NCI-H526 treated with DMSO at 0.1 percent for 48 hours (cell line): ENCODE results near the gene AASDHPPT.
A peak's percentile ranks its signal among the peaks of the same experiment; 100 is the strongest.
"Not testable (repeated sequence)": the region's sequence is repeated elsewhere in the genome, so short reads cannot be mapped to it uniquely, and the experiment has no call there.

Experiments used
- DNase-seq: peaks from one replicate; lab custom pipeline; 2025; lab: John Stamatoyannopoulos, UW

The AASDHPPT gene, protein sequence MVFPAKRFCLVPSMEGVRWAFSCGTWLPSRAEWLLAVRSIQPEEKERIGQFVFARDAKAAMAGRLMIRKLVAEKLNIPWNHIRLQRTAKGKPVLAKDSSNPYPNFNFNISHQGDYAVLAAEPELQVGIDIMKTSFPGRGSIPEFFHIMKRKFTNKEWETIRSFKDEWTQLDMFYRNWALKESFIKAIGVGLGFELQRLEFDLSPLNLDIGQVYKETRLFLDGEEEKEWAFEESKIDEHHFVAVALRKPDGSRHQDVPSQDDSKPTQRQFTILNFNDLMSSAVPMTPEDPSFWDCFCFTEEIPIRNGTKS

DNA sequence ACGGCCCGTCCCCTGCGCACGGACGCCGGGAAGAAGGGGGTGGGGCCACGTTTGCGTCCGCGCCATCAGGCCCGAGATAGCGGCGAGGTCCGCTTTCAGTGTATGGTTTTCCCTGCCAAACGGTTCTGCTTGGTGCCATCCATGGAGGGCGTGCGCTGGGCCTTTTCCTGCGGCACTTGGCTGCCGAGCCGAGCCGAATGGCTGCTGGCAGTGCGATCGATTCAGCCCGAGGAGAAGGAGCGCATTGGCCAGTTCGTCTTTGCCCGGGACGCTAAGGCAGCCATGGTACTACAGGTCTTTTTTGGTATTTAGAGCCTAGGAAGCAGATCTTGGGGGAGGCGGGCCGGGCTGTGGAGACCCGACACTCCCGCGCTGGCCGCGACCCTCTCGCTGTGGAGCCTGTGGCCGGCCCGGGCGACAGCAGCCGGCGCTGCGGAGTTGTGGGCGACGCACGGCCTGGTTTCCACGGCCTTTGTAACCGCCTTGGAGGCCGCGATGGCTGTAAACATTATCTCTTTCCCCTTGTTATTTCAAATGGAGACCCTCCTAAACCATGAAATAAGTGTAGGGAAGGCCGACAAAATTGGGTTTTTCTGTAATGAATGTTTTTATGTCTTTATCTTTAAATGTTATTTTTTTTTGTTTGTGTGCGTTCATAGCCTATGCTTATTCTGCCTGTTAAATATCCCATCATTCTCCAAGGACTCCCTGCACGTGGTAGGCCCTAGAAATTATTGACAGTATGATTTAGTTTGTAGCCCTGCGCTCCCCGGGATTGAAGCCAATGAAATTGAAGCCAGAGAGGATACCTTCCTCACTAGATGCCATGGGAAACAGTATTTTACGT lies at the start of gene AASDHPPT:
AASDHPPT (plus strand) TSS at position 54 of the 847 bp plus-strand sequence; CDS start at position 103, 49 bp downstream.
- peak; percentile 80 for DNase-seq

DNA sequence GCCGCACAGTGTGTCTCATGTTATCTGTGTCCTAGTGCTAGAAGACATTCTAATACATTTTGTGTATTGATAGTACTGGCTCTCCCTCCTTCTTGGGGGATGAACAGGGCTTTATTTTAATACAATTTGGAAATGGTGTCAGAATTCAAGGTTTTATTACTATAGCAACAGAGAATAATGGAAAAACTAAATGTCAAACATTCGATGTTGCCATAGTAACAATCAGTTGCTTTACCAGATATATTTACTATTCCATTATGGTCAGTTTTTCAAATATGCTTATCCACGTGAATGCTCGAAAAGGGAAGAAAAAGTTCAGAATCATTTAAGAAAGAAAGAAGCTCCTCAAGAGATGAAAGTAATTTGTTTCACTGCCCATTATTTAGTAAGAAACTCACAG lies 46.9 kb upstream of the AASDHPPT start:
- DNase-seq: no peak

DNA sequence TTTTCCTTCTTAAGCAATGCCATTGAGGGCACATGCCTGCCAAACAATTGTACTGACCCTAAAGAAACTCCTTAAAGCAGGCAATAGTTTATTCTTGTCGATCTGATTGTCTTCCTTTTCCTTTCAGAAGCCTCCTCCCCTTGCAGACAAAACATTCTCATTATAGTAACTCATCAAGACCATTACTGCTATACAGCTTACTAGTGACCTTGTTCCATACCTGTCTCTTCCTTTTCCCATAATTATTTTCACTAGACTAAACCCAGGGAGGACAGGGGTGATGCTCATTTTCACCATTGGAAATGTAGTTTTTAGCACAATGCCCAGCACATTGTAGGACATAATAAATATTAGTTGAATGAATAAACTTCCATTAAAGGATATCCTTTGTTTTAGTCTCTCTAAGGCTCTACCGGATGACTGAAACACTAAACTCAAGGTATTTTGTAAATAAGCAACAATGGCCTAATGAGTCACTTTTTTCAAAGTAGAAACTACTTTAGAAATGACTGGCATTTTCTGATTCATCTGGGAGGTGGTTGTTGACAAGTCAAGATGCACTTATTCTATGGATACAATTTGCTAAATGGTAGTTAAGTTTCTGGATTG lies 46.2 kb upstream of the AASDHPPT start:
- DNase-seq: no peak

DNA sequence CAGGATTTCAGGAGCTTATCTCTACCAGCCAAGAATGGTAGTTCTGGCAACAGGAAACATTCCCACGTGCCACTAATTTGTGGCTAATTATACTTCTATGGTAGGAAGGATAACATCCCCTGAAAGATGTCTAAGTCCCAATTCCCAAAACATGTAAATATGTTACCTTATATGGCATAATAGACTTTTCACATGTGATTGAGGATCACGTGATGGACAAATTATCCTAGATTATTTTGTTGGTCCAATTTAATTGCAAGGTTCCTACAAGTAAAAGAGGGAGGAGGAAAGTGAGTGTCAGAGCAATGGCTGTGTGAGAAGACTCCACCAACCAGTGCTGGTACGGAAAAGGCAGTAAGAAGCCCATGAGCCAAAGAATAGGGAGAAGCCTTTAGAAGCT lies 45.5 kb upstream of the AASDHPPT start:
- DNase-seq: no peak

DNA sequence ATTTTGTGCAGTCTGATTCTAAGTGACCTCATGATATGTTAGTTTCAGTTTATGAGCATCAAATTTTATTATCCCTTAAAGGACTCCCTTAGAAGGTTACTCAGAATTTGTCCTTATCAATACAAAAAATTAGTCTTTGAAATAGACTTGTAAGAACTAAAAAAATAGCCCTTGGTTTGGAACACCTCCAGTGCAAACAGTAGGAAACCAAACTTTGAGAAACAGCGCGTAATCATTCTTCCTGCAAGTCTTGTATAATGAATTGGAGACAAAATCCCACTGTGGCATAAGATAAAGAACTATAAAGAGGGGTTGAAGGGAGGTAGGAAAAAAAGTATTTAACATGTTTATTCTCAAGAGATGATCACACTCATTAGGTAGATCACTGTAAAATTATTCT lies 44.6 kb upstream of the AASDHPPT start:
- no peak for DNase-seq

DNA sequence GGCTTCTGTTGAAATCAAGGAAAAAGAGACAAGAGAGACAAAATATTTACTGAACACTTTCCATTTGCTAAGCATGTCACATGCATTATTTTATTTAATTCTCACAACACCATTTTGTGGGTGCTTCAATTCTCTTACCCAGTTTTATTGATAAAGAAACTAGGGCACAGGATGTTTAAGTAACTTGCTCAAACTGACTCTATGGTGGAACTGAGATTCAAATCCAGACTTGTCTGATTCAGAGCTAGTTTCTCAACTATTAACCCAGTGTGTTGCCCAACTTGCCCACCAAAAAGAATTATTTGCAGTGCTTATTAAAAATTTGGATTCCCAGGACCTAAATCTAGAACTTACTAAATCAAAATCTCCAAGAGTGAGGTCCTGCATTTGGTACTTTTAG lies 33.9 kb upstream of the AASDHPPT start:
- no peak for DNase-seq

DNA sequence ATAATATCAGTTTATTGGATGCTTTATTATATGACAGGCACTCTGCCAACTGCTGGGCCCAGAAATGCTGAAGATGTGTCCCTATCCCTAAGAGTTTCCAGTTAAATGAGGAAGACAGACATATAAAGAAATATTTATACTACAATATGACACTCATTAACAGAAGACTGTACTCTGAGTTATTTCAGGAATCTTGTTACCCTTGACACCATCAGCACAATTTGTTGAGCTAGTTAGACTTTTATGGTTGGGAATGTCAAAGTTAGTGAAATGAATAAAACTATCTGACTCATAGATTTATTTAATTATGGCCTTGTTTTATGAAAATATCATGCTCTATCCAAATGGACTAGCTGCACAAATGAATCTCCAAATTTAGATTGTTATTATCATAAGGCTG lies 29.8 kb upstream of the AASDHPPT start:
- no peak for DNase-seq

DNA sequence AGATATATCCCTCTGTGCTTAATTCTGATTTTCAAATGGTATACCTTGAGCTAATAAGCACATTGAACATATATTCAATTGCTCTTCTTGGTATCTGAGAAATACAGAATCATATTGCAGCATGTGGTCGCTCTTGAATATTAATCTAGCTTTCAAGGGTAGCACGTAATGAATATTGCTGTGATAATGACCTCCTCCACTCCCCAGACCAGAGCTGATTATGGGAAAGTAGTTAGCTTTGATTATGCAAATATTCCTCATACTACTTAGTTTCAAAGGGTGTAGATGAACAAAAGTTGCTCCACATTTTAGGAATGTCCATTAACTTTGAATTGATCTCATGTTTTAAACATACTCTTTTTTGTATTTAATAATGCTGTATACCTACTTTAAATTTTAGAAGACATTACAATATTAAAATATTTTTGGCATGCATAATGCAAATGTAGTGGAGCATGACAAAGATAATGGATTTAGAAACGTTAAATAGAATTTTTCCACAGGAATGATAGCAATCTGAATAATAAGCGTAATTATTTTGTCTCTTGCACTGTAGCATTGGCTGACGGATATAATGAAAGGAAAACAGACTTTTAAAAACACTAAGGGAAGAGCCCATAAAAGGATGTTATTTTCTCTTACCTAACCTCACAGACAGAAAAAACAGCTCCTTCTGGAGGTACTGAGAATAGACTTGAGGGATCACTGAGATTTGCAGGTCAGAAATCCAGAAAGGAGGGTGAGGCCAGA lies 27.6 kb upstream of the AASDHPPT start:
- DNase-seq: no peak

DNA sequence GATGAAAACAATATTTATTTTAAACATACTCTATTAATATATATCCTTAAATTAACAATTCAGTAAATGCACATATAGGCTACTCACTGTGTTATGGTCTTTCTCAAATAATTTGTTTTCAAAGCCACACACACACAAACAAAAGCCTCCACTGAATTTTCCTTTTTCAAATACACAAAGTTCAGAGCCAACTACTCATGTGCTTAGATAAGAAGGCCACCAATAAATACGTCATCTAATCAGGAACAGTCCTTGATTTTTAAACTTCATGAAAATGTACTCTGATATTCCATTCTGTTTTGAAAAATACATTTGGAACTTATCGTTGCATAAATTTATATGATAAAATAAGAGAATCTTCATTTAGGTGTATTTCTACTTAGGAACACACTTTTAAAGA lies 26.4 kb upstream of the AASDHPPT start:
- no peak for DNase-seq

DNA sequence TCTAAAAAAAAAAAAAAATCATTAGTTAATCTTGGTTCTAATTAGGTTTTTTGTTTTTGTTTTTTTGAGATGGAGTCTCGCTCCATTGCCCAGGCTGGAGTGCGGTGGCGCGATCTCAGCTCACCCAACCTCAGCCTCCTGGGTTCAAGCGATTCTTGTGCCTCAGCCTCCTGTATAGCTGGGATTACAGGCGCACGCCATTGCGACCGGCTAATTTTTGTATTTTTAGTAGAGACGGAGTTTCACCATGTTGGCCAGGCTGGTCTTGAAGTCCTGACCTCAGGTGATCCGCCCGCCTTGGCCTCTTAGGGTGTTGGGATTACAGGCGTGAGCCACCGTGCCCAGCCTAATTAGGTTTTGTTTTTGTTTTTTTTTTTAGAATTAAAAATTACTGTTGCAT lies 19.1 kb upstream of the AASDHPPT start:
- DNase-seq: not testable (repeated sequence)

DNA sequence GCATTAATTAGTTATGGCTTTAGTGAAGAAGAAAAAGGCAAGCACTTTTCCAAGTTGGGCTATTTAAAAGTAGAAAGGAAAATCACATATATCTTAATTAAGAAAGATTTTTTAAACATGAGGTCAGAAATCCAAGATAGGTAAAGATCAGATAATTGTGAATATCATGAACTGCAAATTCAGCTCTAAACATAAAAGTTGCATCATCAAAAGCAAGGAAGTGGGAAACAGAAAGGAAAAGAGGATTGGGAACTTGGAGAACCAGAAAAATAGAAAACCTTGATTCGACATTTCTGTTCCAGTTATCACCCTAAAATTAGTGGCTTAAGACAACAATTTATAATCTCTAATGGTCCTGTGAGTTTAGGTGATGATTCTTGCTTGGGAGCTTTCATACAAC lies 17.8 kb upstream of the AASDHPPT start:
- no peak for DNase-seq

DNA sequence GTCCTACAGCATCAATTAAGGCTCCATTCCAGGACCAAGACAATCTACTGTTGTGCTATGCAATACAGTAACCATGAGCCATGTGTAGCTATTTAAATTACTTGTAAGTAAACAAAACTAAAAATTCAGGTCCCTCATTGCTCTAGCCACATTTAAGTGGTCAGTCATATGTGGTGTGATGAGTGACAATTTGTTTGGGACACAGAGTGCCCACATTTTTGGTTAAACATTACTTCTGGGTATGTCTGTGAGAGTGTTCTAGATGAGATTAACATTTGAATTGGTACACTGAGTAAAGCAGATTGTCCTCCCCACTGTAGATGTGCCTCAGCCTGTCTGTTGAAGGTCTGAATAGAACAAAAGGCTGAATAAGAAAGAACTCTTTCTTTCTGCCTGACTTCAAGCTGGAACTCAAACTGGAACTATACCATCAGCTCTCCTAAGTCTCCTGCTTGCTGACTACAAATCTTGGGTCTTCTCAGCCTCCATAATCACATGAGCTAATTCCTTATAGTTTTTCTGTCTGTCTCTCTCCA lies 16.1 kb upstream of the AASDHPPT start:
- no peak for DNase-seq

DNA sequence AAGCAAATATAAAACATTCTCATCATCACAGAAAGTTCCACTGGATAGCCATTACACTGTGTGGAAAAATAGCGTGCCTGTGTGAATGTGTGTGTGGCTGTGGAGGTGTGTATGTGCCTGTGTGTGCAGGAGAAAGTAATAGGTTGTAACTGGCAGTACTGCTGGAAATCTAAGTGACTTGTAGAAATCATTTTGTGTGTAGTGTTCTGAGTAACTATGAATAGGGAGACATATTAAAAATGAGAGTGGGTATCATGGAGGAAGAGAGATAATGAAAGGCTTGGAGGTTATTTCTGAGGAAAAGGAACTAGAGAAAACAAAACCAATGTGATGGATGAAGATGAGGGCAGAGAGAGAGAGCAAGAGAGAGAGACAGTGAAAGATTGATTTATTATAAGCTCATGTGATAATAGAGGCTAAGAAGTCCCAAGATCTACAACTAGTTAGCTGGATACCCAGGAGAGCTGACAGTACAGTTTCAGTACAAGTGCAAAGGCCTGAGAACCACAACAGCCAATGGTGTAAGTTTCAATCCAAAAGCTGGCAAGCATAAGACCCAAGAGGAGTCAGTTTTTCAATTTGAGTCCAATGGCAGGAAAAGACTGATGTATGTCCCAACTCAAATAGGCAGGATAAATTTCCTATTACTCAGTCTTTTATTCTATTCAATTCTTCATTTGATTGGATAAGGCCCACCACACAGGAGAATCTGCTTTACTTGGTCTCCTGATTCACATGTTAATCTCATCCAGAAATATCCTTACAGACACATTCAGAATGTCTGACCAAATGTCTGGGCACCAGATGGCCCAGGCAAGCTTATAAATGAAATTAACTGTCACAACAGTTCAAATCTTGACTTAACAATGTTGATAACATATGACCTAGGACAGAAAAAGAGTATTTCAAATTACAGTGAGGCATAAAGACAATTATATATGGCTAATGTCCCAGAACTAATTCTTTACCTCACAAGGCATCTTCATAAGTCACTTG lies 15.2 kb upstream of the AASDHPPT start:
- DNase-seq: no peak

DNA sequence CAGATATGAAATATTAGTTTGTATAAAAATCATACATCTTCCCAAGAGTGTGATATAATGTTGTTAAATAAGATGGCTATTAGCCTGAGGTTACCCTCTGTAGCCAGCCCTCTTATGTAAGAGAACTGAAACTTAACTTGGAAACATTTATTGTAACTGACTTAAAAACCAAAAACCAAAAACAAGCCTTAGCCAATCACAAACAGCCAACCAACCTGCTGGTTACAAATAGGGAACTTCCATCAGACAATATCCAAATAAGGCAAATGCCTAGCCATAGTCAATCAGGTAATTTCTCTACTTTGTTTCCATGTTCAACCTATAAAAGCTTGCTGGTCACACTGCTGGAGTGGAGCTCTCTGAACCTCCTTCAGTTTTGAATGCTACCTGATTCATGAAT lies 14.5 kb upstream of the AASDHPPT start:
- no peak for DNase-seq

DNA sequence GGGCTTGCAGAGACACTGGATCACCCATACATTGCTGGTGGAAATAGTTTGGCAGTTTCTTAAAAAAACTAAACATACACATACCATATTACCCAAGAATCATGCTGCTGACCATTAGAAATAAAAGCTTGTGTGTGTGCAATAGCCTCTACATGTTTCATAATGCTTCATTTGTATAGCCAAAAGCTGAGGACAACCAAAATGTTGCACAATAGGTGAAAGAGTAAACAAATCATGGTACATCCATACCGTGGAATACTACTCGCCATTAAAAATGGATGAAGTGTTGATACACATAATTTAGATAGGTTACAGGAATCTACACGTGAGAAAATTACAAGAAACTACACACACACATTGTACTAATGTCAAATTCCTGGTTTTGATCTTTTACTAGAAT lies 6.9 kb upstream of the AASDHPPT start:
- DNase-seq: no peak

DNA sequence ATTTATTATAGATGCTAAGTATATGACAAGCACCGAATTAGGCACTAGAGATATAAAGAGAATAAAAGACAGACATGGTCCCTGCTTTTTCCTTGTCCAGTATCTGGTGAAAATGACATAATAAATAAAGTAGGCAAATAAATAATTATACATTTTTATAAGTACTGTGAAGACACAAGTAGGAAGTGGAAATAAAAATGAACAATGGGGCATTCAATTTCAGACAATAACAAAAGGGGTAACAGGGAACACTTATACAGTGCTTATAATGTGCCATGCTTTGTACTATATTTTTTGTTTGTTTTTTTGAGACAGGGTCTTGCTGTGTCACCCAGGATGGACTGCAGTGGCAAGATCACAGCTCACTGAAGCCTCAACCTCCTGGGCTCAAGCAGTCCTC lies 4.7 kb upstream of the AASDHPPT start:
- DNase-seq: no peak

DNA sequence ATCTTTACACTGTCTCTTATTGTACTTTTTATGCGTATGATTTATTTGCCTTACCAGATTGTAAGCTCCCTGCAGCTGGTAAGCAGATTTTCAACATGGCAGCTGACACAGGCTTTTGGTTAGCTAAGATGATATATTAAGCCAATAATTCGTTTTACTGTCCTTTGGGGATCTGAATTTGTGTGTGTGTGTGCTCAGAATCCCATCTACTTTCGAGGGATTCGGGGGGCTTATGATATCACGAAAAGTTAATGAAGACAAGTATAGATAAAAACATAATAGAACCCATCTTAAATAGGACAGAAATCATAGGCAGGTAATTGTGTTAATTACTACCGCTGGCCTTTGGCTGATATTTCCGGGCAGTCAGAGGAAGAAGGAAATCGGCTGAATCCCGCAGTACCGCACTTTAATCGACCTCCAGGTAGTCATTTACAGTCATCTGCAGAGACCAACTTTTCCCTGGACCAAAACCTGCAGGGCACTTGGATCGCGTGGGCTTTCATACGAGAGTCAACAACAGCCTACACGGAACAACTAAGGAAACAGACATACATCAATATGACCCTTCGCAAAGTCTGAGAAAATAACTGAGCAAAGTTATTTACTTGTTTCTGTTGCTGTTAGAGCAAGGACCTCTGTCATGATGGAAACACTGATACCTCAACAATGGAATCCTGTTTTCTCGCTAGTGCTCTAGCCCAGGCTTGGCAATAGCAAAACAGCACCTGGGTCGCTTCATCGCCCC lies 1.1 kb upstream of the AASDHPPT start:
- peak; percentile 86 for DNase-seq

DNA sequence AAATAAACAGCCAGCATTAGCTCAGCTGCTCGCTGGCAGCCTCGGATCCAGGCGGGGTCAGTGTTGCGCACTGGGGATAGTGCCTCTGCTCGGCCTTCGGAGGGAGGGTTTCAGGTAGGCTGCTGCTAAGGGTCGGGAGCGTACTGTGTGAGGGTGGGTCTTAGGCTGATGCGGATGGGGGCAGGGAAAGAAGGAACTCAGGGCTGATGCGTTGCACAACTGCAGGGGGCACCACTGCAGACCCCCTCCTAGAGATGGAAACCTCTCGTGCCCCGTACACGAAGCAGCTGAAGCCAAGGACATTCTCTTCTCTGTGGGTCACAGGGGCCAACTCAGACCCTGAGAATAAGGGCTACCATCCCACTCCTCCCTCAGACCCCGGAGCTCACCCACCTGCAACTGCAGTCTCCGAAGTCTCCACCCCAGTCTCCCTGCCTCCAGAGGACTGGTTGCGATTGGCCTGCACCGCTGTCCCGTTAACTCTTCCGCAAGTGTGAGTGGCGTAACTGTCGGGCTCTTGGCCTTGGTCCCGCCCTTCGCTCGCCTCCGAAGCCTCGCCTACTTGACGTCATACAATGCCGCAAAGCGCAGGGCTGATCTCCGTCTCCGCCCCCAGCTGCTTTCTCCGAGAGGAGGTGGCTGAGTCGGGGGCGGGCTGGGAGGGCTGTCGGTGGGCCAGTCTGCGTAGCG lies 398 bp upstream of the AASDHPPT start, which contains the start of gene KBTBD3:
KBTBD3 (minus strand) TSS at position 429 of the 690 bp plus-strand sequence. CDS start 18,250 bp downstream, outside the sequence.
- peak; percentile 100 for DNase-seq

DNA sequence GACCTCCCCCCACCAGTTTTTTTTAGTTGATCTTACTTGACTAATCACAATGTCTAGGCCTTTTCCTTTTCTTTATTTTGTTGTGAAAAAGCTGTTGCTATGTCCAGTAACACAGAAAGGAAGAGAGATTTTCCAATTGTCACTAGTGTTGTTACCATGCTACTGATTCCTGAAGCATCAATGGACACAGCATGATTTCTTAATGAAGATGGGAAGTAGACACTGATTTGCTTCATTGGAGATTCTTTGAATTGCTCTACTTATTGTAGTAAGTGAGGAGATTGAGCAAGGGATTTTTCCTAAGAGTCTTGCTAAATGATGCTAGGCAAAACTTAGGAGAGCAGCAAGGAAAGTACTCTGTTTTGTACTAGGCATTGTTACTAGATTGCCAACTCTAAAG lies 4.6 kb downstream of the AASDHPPT start:
- no peak for DNase-seq
